SH-SY5Y (cell line): ENCODE measurements around the gene ADSS2.

Experiments used
- GATA2 ChIP-seq: IDR thresholded peaks from 2 replicates; pipeline ENCODE4 v1.6.1; 2011; ENCODE audit warnings: mild to moderate bottlenecking, low read depth, low read length
- GATA3 ChIP-seq: IDR thresholded peaks from 2 replicates; pipeline ENCODE4 v1.6.1; 2011; ENCODE audit warnings: low read depth, mild to moderate bottlenecking, low read length, moderate library complexity

- TF ChIP-seq GATA2 (no peak), GATA3 (no peak)
These were observed 14.6 kb downstream of the ADSS2 start for GRCh38 chr1:244437086-244437468.
